ENCODE data around the gene MCF2L.
"Not testable (repeated sequence)": the region's sequence is repeated elsewhere in the genome, so short reads cannot be mapped to it uniquely, and the experiment has no call there.

MCF2L gene

GRCh38 chr13:113069861-113070805 lies 101.1 kb downstream of the MCF2L start:
- TF ChIP-seq ZNF274 (IDR thresholded peaks at IDR 0.05; ENCODE audit: low read depth, low read length): no peak
- no peak overlapping the region for H3K4me3 ChIP-seq (ENCODE audit: low read length)

GRCh38 chr13:113070855-113071254 lies 101.8 kb downstream of the MCF2L start:
- H3K4me3 ChIP-seq (ENCODE audit: low read length): no peak overlapping the region
- no peak for TF ChIP-seq ZNF274 (IDR thresholded peaks at IDR 0.05; ENCODE audit: low read depth, low read length)

- H3K4me3 ChIP-seq (ENCODE audit: low read length): no peak overlapping the region
- no peak for TF ChIP-seq ZNF274 (IDR thresholded peaks at IDR 0.05; ENCODE audit: low read depth, low read length)
These were observed 103.4 kb downstream of the MCF2L start for GRCh38 chr13:113072376-113072775.

- TF ChIP-seq ZNF274 (IDR thresholded peaks at IDR 0.05; ENCODE audit: low read depth, low read length): no peak
- H3K4me3 ChIP-seq (ENCODE audit: low read length): no peak overlapping the region
These were observed 104.9 kb downstream of the MCF2L start for GRCh38 chr13:113073942-113074341.

GRCh38 chr13:113074401-113074800 lies 105.4 kb downstream of the MCF2L start:
- TF ChIP-seq ZNF274 (IDR thresholded peaks at IDR 0.05; ENCODE audit: low read depth, low read length): no peak
- H3K4me3 ChIP-seq (ENCODE audit: low read length): no peak overlapping the region

- no peak for TF ChIP-seq ZNF274 (IDR thresholded peaks at IDR 0.05; ENCODE audit: low read depth, low read length)
These were observed 105.9 kb downstream of the MCF2L start for GRCh38 chr13:113074876-113075275.

GRCh38 chr13:113075711-113076110 lies 106.7 kb downstream of the MCF2L start:
- H3K4me3 ChIP-seq (ENCODE audit: low read length): no peak overlapping the region
- no peak for TF ChIP-seq ZNF274 (IDR thresholded peaks at IDR 0.05; ENCODE audit: low read depth, low read length)

More at GRCh38 chr13:113074876-113075275, 105.9 kb downstream of the MCF2L start:
- no peak overlapping the region for H3K4me3 ChIP-seq (ENCODE audit: low read length)

- H3K4me3 ChIP-seq (ENCODE audit: low read length): no peak overlapping the region
- TF ChIP-seq ZNF274 (IDR thresholded peaks at IDR 0.05; ENCODE audit: low read depth, low read length): no peak
These were observed 107.8 kb downstream of the MCF2L start for GRCh38 chr13:113076681-113077401.

- H3K4me3 ChIP-seq (ENCODE audit: low read length): no peak overlapping the region
- TF ChIP-seq ZNF274 (IDR thresholded peaks at IDR 0.05; ENCODE audit: low read depth, low read length): no peak
These were observed 108.5 kb downstream of the MCF2L start for GRCh38 chr13:113077566-113077952.

GRCh38 chr13:113077953-113078901 lies 109.2 kb downstream of the MCF2L start:
- no peak overlapping the region for H3K4me3 ChIP-seq (ENCODE audit: low read length)
- no peak for TF ChIP-seq ZNF274 (IDR thresholded peaks at IDR 0.05; ENCODE audit: low read depth, low read length)

GRCh38 chr13:113078902-113079780 lies 110.1 kb downstream of the MCF2L start:
- no peak overlapping the region for H3K4me3 ChIP-seq (ENCODE audit: low read length)
- no peak for TF ChIP-seq ZNF274 (IDR thresholded peaks at IDR 0.05; ENCODE audit: low read depth, low read length)

GRCh38 chr13:113079781-113080080 lies 110.7 kb downstream of the MCF2L start:
- not testable (repeated sequence) for H3K4me3 ChIP-seq (ENCODE audit: low read length)

- TF ChIP-seq ZNF274 (IDR thresholded peaks at IDR 0.05; ENCODE audit: low read depth, low read length): no peak
- no peak overlapping the region for H3K4me3 ChIP-seq (ENCODE audit: low read length)
These were observed 111.4 kb downstream of the MCF2L start for GRCh38 chr13:113080361-113080831.
